GM19043 (cell line): ENCODE measurements around the gene MACROD1.

Experiments used
- ATAC-seq: cut with Tn5 transposase; IDR thresholded peaks from one replicate; pipeline ENCODE4 v1.9.1; 2021; ENCODE audit warnings: low read depth; ENCODE audit not compliant: unreplicated experiment

Gene MACROD1

GRCh38 chr11:64095273-64095817 is 70.6 kb downstream of the MACROD1 start:
- no peak for ATAC-seq

DNA sequence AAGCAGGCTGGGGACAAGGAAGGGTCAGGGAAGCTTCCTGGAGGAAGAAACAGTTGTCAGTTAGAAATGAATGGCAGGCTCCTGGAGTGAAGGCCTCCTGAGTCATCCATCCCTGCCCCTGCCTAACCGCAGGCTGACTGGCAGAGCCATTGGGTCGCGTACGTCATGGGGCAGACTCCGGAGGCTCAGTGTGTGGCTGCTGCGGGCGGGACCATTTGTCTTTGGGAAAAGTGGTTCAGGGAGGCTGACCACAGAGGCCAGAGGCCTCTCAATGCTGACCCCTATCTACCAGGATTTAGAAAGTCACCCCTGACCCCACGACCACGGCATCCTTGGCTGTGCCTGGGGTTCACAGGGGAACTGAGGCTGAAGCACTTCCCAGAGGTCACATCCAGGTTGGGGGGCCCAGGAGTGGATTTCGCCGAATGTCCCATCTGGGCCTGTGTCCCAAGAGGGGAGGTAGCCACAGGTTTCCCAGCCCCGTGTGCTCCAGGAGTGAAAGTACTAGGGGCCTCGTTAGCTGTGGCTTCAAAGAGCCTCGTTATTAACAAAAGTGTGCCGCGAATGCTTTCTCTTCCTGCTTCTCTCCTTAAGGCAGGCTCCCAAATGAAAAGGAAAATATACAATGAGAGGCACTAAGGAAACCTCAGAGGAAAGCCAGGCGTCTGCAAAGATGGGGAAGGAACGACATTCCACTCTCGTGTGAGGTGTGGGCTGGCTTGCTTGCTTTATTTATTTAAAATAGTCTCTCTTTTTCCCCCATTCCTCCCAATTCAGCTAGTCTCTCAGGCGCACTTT is 71.3 kb downstream of the MACROD1 start:
- ATAC-seq: no peak

DNA sequence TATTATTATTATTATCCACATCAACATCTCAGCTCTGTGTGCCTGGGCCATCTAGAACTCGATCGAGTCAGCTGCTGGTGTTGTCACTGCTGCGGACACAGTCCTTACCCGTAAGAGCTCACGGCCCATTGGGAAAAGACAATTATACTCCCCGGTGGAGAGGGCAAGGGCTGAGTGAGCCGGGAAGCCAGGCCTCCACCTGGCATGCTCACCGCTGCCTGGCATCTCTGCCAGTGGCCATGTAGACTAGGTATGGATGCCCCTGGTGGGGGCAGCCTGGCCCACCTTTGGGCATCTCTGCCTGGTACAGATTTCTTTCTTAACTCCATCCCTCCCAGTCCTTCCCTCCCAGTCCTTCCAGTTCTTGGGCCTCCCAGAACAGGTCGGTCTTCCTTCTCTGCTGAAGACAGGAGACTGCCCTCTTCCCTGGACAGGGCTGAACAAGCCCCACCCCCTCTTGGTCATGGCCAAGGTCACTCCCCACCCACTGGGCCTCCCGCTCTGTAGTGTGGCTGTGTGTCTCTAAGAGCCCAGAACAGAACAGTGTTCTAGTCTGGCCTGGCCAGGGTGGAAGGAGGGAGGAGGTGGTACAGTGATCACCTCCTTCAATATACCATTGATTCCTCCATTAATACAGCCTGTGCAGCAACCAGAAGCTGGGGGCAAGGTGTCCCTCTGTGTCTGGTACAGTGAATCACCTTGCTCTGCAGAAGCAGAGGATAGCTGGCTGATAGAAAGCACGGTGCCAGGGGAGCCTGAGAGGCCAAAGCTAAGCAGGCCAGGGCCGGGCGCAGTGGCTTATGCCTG is 72.5 kb downstream of the MACROD1 start:
- ATAC-seq: no peak

GRCh38 chr11:64092761-64093136 is 73.2 kb downstream of the MACROD1 start:
- ATAC-seq: no peak

GRCh38 chr11:64092111-64092760 is 73.7 kb downstream of the MACROD1 start:
- ATAC-seq: no peak

DNA sequence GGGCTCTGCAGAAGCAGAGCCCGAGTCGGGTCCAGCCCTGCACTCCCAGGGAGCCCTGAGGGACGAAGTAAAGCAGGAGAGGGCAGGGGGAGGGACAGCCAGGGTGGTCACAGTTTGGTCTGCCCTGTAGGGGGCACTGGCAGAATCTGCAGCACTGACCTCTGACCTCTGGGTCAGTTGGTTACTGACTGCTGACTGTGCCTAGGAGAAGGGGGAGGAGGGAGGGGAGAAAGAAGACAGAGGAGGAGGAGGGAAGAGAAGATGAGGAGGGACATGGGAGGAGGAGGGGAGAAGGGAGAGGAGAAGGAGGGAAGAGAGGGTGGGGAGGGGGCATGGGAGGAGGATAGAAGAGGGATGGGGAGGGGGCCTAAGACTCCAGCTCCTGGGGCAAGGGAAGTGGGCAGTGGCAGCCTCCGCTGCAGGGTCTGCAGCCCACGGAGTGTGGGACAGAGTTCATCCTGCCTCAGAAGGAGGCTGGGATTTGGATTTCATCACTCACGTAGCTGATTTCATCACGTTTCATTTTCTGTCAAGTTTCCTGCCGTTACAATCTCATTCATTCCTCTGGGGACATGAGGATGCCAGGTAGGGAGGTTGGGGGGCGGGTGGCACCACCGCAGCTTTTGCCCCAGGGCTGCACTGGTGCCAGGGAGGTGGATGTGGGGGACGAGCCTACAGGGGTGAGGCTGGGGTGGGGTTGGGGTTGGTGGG is 75.0 kb downstream of the MACROD1 start:
- ATAC-seq: no peak

GRCh38 chr11:64089915-64090805 is 75.8 kb downstream of the MACROD1 start:
- ATAC-seq: no peak

DNA sequence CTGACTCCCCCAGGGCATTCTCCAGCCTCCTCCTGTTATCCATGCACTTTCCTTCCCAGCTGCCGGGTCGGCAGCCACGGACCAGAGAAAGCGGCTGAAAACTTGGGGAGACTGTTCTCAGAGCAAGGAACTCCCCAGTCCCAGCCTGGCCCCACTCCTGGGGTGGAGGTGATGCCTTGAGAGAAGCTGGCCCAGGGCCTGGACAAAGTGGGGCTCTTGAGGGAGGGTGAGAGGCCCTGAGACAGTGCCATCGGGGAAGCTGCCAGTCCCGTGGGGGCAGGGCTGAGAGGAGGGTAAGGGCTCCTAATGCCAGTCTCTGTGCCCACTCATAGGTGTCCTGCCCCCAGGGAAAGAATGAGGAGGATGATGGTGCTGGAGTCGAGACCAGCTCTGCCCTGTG is 76.4 kb downstream of the MACROD1 start:
- no peak for ATAC-seq

DNA sequence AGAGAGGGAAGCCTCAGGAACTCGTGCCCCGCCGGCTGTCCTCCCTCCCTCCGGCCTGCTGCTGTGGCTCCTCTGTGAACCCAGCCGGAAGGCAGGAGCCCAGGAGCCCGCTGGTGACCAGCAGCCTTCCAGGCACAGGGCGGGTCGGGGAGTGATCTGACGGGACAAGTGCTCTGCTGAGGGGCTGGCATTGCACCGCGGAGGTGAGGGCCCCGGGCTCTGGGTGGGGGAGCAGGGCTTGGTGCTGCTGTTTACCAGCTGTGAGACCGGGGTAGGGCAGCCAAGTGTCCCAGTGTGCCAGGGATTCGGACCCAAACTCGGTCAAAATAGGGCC is 76.9 kb downstream of the MACROD1 start:
- ATAC-seq: no peak

DNA sequence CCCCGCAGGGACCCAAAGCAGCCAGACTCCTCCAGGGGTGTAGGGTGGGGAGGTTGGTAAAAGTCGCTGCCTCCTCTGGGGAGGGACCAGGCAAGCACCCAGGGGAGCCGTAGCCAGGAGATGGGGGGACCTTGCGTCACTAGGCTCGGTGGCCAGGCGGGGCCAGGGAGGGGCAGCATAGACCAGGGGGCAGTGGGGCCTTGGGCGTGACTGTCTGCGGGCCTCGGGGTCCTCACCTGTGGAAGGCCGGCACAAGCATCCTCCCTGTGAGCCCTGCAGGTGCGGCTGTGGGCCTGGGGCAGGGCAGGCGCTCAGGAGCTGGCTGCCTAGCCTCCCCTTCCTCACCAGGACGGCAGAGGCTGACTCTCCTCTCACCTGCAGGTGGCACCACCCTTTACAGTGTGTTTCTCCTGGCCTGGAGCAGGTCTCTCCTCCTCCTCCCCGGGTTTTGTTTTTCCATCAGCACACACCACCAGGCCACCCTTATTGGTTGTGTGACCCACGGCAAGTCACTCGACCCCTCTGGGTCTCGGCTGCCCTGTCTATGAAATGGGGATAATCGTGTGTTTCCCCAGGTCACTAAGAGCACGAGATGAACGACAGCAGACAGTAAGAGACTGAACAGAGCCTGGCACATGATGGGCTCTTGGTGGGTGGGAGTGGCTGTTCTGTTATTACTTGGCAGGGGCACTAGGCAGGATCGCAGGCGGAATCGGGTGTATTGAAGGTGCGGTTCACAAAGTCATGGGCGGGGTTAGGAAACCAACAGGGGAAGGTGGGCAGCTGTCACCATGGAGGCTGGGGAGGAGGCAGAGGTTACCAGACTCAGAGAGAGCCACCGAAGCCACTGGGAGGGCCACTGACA is 77.5 kb downstream of the MACROD1 start:
- no peak for ATAC-seq

DNA sequence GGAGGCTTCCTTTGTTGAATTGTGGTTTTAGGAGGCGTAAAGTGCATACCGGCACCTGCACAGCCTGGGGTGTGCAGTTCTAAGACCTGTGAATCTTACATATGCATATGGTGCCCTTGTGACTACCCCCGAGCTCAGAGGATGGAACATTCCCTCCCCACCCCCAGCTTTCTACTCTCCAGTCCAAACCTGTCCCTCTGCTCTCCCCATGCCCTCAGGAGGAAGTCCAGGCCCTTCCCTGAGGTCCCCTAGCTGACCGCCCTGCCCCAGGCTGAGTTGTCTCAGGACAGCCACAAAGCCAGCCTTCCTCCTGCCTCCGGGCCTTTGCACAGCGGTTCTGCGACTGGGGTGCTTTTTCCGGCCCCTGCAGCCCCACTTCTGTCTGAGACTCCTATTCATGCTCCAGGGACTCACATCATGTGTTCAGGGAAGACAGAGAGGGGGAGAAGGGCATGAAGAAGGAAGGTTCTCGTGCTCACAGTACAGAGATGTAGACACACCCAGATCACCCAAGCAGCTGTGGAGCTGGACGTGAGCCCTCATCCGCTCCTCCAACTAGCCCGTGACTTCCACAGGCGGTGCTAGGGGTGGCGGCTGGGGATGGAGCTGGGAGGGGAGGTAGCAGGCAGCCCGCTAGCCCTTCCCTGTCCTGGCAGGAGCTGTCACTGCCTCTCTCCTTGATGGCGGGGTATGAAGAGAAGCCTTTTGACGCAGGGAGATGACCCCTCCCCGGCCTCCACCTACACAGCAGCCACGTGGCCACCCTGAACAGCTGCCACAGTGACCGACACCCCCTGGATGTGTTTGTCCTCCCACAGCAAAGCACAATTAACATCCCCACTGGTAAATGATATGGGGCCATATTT is 79.4 kb downstream of the MACROD1 start:
- ATAC-seq: no peak

GRCh38 chr11:64085906-64086257 is 80.0 kb downstream of the MACROD1 start:
- ATAC-seq: no peak

- ATAC-seq: no peak
Observed at GRCh38 chr11:64084951-64085710, 80.8 kb downstream of the MACROD1 start.

GRCh38 chr11:64084146-64084950 is 81.6 kb downstream of the MACROD1 start:
- no peak for ATAC-seq

DNA sequence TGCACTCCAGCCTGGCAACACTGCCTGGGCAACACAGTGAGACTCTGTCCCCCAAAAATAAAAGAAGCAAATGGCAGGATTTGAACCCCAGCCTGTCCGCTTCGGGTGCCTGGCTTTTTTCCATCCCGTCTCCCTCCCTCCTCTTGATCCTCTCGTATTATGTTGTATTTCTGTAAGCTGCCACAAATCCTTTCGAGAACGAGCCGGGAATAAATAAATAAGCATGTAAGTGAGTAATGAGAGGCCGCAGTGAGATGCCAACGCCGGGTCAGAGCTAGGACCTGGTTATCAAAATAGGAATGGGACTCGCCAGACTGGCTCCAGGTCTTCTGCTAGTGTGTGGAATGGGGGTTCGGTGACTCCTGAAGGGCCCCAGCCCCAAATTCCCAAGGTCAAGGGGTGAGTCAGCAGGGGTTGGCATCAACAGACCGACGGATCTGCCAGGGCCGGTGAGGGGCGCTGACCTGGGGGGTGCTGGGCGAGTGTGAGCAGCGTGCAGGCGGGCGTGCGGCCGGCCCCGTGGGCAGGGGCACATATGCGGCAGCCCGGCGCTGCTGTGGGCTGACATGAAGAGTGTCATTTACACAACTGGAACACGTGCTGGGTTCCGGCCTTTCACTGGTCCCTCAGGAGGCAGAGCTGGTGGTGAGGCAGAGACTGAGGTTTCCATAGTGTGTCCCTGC is 82.4 kb downstream of the MACROD1 start:
- no peak for ATAC-seq
